HCT116 (cell line): ENCODE results near the gene ZNF652. TPM values are rescaled to one million over a fixed set of nuclear protein-coding genes. Genes with fewer than 3 reads are reported as not detected.

Source experiments
- ATAC-seq: fragments of 200-7000 bp; cut with Tn5 transposase; 2 replicates; pipeline ENCODE4 v1.9.1; 2020; ENCODE audit warnings: mild to moderate bottlenecking, moderate library complexity
- BruUV-seq: library from RNA; stranded (reverse); fragments of 400-500 nt; replicated peaks from 2 replicates; lab custom pipeline; 2021; lab: Mats Ljungman, UMichigan
- CTCF ChIA-PET: fragments of 300-600 bp; sonication (Branson Sonifier 250); formaldehyde crosslinking; loops from one replicate; lab custom pipeline; 2021; ENCODE audit warnings: antibody characterized with exemption; lab: Charles Lee
- POLR2A ChIA-PET: fragments of 300-600, 350-600 bp; sonication (Branson Sonifier 250); formaldehyde crosslinking; loops from one replicate; lab custom pipeline; 2021; ENCODE audit warnings: antibody characterized with exemption; lab: Charles Lee
- RAD21 ChIA-PET, 2 experiments: fragments of 300-600 bp; sonication (Branson Sonifier 250); formaldehyde crosslinking; loops; one replicate each; lab custom pipeline; 2023; ENCODE audit warnings: low total read pairs in 2 of 2; ENCODE audit not compliant: uncharacterized antibody in 2 of 2, unreplicated experiment in 2 of 2, low non-redundant PET in 1 of 2; lab: Charles Lee
- DNase-seq: peaks from one replicate; pipeline ENCODE4 v3.0.0-alpha.2; 2010; ENCODE audit warnings: low read depth, low spot score
- H2AFZ ChIP-seq: fragments of 200-600 bp; shearing (Covaris generic), sonication (generic); 2 replicates; pipeline ENCODE4 v1.6.1; 2017; ENCODE audit warnings: low read depth, mixed run types, mixed read lengths, antibody characterized with exemption, low read length; ENCODE audit not compliant: poor library complexity, severe bottlenecking
- H3K27ac ChIP-seq: 2 replicates; pipeline ENCODE4 v1.5.1; 2012; ENCODE audit warnings: low read depth, low read length
- H3K27me3 ChIP-seq: fragments of 200-600 bp; sonication (generic); 2 replicates; pipeline ENCODE4 v1.6.1; 2016; ENCODE audit warnings: mixed run types, low read length, mixed read lengths; ENCODE audit not compliant: insufficient read depth
- H3K36me3 ChIP-seq, 2 experiments: fragments of 200-500 bp in 1 of 2; fragments of 200-600 bp in 1 of 2; sonication (Bioruptor generic) in 1 of 2; sonication (generic) in 1 of 2; 2 replicates each; pipeline versions ENCODE4 v1.5.1 to v1.6.1; 2014 to 2016; ENCODE audit warnings: low read length in 2 of 2, inconsistent platforms in 1 of 2, mixed read lengths in 1 of 2, mixed run types in 1 of 2; ENCODE audit not compliant: insufficient read depth in 2 of 2, control insufficient read depth in 1 of 2
- H3K4me1 ChIP-seq, 2 experiments: fragments of 200-600 bp in 1 of 2; sonication (generic) in 1 of 2; 2 replicates each; pipeline versions ENCODE4 v1.5.1 to v1.6.1; 2012 to 2017; ENCODE audit warnings: low read length in 2 of 2, inconsistent platforms in 1 of 2, mild to moderate bottlenecking in 1 of 2, mixed read lengths in 1 of 2, mixed run types in 1 of 2, moderate library complexity in 1 of 2; ENCODE audit not compliant: insufficient read depth in 2 of 2, control insufficient read depth in 1 of 2
- H3K4me2 ChIP-seq: fragments of 200-600 bp; sonication (generic); 2 replicates; pipeline ENCODE4 v1.6.1; 2017; ENCODE audit warnings: mixed run types, low read length, mixed read lengths
- H3K4me3 ChIP-seq, 2 experiments: fragments of 200-600 bp in 1 of 2; sonication (generic) in 1 of 2; replicated peaks in 1 of 2; 2 replicates each; pipeline ENCODE4 v1.5.1; 2011 to 2016; ENCODE audit warnings: low read length in 2 of 2, control low read depth in 1 of 2, low read depth in 1 of 2, mild to moderate bottlenecking in 1 of 2, mixed read lengths in 1 of 2, mixed run types in 1 of 2
- H3K79me2 ChIP-seq: fragments of 200-600 bp; sonication (generic); 2 replicates; pipeline ENCODE4 v1.6.1; 2017; ENCODE audit warnings: mild to moderate bottlenecking, mixed run types, low read length, moderate library complexity, mixed read lengths; ENCODE audit not compliant: insufficient read depth
- H3K9ac ChIP-seq: fragments of 200-600 bp; sonication (generic); 2 replicates; pipeline ENCODE4 v1.6.1; 2016; ENCODE audit warnings: low read length, mixed read lengths
- H3K9me2 ChIP-seq: fragments of 200-600 bp; sonication (generic), shearing (Covaris generic); 2 replicates; pipeline ENCODE4 v1.6.1; 2017; ENCODE audit warnings: mixed run types, mild to moderate bottlenecking, moderate library complexity; ENCODE audit not compliant: insufficient read depth
- H3K9me3 ChIP-seq, 2 experiments: fragments of 200-500 bp in 1 of 2; fragments of 200-600 bp in 1 of 2; sonication (Bioruptor generic) in 1 of 2; sonication (generic) in 1 of 2; 2 replicates each; pipeline ENCODE4 v1.6.1; 2014 to 2017; ENCODE audit warnings: low read length in 2 of 2, mixed read lengths in 2 of 2, inconsistent platforms in 1 of 2, low read depth in 1 of 2, mild to moderate bottlenecking in 1 of 2, mixed run types in 1 of 2, moderate library complexity in 1 of 2; ENCODE audit not compliant: control insufficient read depth in 1 of 2, insufficient read depth in 1 of 2
- H4K20me1 ChIP-seq: fragments of 200-600 bp; sonication (generic), shearing (Covaris generic); 2 replicates; pipeline ENCODE4 v1.6.1; 2017; ENCODE audit warnings: mixed run types, mild to moderate bottlenecking, moderate library complexity; ENCODE audit not compliant: insufficient read depth
- CEBPB ChIP-seq: IDR thresholded peaks from 2 replicates; pipeline ENCODE4 v1.6.1; 2012; ENCODE audit warnings: low read depth
- EGR1 ChIP-seq: IDR thresholded peaks from 2 replicates; pipeline ENCODE4 v1.6.1; 2012; ENCODE audit warnings: low read depth
- ELF1 ChIP-seq: IDR thresholded peaks from 2 replicates; pipeline ENCODE4 v1.6.1; 2012; ENCODE audit warnings: low read depth, borderline replicate concordance
- EZH2 ChIP-seq: fragments of 200-600 bp; sonication (generic); IDR thresholded peaks from 2 replicates; pipeline ENCODE4 v1.6.1; 2017; ENCODE audit warnings: antibody characterized with exemption, mixed run types
- EZH2phosphoT487 ChIP-seq: fragments of 200-600 bp; IDR thresholded peaks from 2 replicates; pipeline ENCODE4 v1.6.1; 2018; ENCODE audit warnings: antibody characterized with exemption, borderline replicate concordance
- FOSL1 ChIP-seq: IDR thresholded peaks from 2 replicates; pipeline ENCODE4 v1.6.1; 2012; ENCODE audit warnings: low read depth
- JUND ChIP-seq: IDR thresholded peaks from 2 replicates; pipeline ENCODE4 v1.6.1; 2012
- MAX ChIP-seq: IDR thresholded peaks from 2 replicates; pipeline ENCODE4 v1.6.1; 2012
- POLR2A ChIP-seq: IDR thresholded peaks from 2 replicates; pipeline ENCODE4 v1.7.0; 2011; ENCODE audit warnings: borderline replicate concordance; ENCODE audit not compliant: insufficient read depth, insufficient read length; ENCODE audit errors: extremely low read depth
- POLR2AphosphoS5 ChIP-seq: IDR thresholded peaks from 2 replicates; pipeline ENCODE4 v1.6.1; 2011; ENCODE audit warnings: mild to moderate bottlenecking, low read depth, low read length, moderate library complexity
- RAD21 ChIP-seq: IDR thresholded peaks from 2 replicates; pipeline ENCODE4 v1.6.1; 2012; ENCODE audit warnings: low read depth, mild to moderate bottlenecking
- REST ChIP-seq: IDR thresholded peaks from 2 replicates; pipeline ENCODE4 v1.6.1; 2012; ENCODE audit warnings: low read depth
- SIN3A ChIP-seq: IDR thresholded peaks from 2 replicates; pipeline ENCODE4 v1.6.1; 2012; ENCODE audit warnings: low read depth
- SP1 ChIP-seq: IDR thresholded peaks from 2 replicates; pipeline ENCODE4 v1.6.1; 2012; ENCODE audit warnings: low read depth
- SRF ChIP-seq: IDR thresholded peaks from 2 replicates; pipeline ENCODE4 v1.6.1; 2012; ENCODE audit warnings: low read depth
- YY1 ChIP-seq: IDR thresholded peaks from 2 replicates; pipeline ENCODE4 v1.6.1; 2011; ENCODE audit warnings: low read length, low read depth, moderate library complexity, mild to moderate bottlenecking; ENCODE audit not compliant: insufficient replicate concordance; ENCODE audit errors: extremely low read depth
- ZFX ChIP-seq: fragments of 450-650 bp; IDR thresholded peaks from 2 replicates; pipeline ENCODE4 v1.6.1; 2017
- ZNF274 ChIP-seq: fragments of 200-500 bp; sonication (Bioruptor generic); IDR thresholded peaks from 2 replicates; pipeline ENCODE4 v1.6.1; 2014; ENCODE audit warnings: mild to moderate bottlenecking, low read depth, low read length, inconsistent platforms
- intact Hi-C: fragments of 100-400 bp; cut with micrococcal nuclease; formaldehyde crosslinking; loops from 2 replicates; pipeline ENCODE4 v1.10.0; 2022
- total RNA-seq: library from RNA; stranded (reverse); gene quantifications from one replicate; pipeline ENCODE4 v1.2.1, GENCODE V29; 2021; ENCODE audit not compliant: unreplicated experiment

The ZNF652 gene
- total RNA-seq, 1 experiment from 2014 or later = 27.8 TPM

- intact Hi-C loops = loop anchor here (2.0 to 5.0 kb wide), 2 partner anchors 148 to 298 kb away; partner anchors contain the start of gene SLC35B1
- H2AFZ ChIP-seq = no peak overlapping the region
- no peak for TF ChIP-seq ZNF274
- TF ChIP-seq SRF = no peak
- no peak for TF ChIP-seq FOSL1
- no peak for TF ChIP-seq RAD21
- TF ChIP-seq EZH2 = no peak
- no peak for TF ChIP-seq CEBPB
- TF ChIP-seq REST = no peak
- no peak for TF ChIP-seq POLR2A
- no peak for TF ChIP-seq EZH2phosphoT487
- no peak for TF ChIP-seq MAX
- no peak for TF ChIP-seq SP1
- no peak for TF ChIP-seq ELF1
- no peak for TF ChIP-seq YY1
- no peak for TF ChIP-seq POLR2AphosphoS5
- TF ChIP-seq SIN3A = no peak
- no peak for TF ChIP-seq EGR1
- no peak for TF ChIP-seq ZFX
- TF ChIP-seq JUND = no peak
- H3K27ac ChIP-seq = no peak overlapping the region
- POLR2A ChIA-PET = no interaction called here
- CTCF ChIA-PET = interaction anchor here (0.7 to 4.1 kb wide), 5 partner anchors 9 to 685 kb away, joined by 3 to 65 read pairs (median 4); no protein-coding TSS in a partner anchor
- H4K20me1 ChIP-seq = no peaks in the 10 kb centered on the region
- no peaks in the 10 kb centered on the region for H3K9me3 ChIP-seq
- DNase-seq = no peak
- H3K9ac ChIP-seq = no peak overlapping the region
- no peaks in the 10 kb centered on the region for H3K27me3 ChIP-seq
- BruUV-seq = no TSS peak
- ATAC-seq = no peak
- no peak overlapping the region for H3K4me3 ChIP-seq
- RAD21 ChIA-PET = interaction anchor here (1.6 to 2.7 kb wide), 2 partner anchors 147 kb away, joined by 5 to 11 read pairs; no protein-coding TSS in a partner anchor
- H3K36me3 ChIP-seq = peaks cover 76 to 83% of the 10 kb centered on the region in 2 experiments
- H3K9me2 ChIP-seq = no peaks in the 10 kb centered on the region
- peaks cover 61% of the 10 kb centered on the region for H3K79me2 ChIP-seq
- no peak overlapping the region for H3K4me2 ChIP-seq
- H3K4me1 ChIP-seq = peaks cover 7 to 9% of the 10 kb centered on the region in 2 experiments; a peak in 3 of 4 replicates
These were observed 47.0 kb upstream of the ZNF652 start for GRCh38 chr17:49409066-49409465.
